Measurements from ENCODE around the gene TLNRD1.

DNA sequence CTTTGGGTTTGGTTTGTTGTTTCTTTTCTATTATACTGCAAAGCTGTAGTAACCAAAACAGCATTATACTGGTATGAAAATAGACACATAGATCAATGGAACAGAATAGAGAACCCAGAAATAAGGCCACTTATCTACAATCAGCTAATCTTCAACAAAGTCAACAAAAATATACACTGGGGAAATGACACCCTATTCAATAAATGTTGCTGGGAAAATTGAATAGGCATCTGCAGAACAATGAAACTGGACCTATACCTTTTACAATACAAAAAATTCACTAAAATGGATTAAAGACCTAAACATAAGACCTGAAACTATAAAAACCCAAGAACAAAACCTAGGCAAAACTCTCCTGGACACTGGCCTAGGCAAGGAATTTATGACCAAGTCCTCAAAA, 52.9 kb downstream of the TLNRD1 start:
- TF ChIP-seq, protein P1, sequence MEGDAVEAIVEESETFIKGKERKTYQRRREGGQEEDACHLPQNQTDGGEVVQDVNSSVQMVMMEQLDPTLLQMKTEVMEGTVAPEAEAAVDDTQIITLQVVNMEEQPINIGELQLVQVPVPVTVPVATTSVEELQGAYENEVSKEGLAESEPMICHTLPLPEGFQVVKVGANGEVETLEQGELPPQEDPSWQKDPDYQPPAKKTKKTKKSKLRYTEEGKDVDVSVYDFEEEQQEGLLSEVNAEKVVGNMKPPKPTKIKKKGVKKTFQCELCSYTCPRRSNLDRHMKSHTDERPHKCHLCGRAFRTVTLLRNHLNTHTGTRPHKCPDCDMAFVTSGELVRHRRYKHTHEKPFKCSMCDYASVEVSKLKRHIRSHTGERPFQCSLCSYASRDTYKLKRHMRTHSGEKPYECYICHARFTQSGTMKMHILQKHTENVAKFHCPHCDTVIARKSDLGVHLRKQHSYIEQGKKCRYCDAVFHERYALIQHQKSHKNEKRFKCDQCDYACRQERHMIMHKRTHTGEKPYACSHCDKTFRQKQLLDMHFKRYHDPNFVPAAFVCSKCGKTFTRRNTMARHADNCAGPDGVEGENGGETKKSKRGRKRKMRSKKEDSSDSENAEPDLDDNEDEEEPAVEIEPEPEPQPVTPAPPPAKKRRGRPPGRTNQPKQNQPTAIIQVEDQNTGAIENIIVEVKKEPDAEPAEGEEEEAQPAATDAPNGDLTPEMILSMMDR (IDR thresholded peaks at IDR 0.05), result no peak
- TF ChIP-seq POLR2A (IDR thresholded peaks at IDR 0.05), result no peak

All from thyroid gland (tissue), 4 donors.